ENCODE measurements around the gene FYCO1. TPM values are rescaled to one million over a fixed set of nuclear protein-coding genes. Genes with fewer than 3 reads are reported as not detected.

FYCO1 gene
- total and polyA plus RNA-seq, 8 donors = 19.0 to 42.7 (median 20.4) TPM

DNA sequence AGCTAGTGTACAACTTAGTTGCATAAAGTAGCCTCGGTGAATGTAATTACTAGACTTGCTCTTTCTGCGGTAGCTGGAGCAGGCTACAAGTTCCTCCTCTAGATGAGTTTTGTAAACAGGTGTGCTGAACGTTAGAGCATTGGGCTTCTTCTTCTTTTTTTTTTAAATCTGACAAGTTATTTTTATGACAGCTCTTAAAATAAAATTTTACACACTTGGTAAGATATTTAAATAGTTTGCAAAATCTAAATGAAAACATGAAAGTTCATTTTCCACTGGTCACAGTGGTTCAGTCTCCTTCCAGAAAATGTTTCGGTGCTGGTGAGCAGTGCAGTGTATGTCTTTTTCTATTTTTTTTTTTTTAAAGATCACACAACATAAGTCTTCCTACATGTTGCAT, 106.3 kb downstream of the FYCO1 start:
- H3K4me1 ChIP-seq = no peaks in the 10 kb centered on the region
- no peak for DNase-seq
- H3K9me3 ChIP-seq = no peaks in the 10 kb centered on the region
- H3K36me3 ChIP-seq = no peaks in the 10 kb centered on the region
- H3K27me3 ChIP-seq = no peaks in the 10 kb centered on the region
- intact Hi-C loops (cut with DNase I) = no loop called here
- no peak overlapping the region for H3K4me3 ChIP-seq
- TF ChIP-seq, protein P1, sequence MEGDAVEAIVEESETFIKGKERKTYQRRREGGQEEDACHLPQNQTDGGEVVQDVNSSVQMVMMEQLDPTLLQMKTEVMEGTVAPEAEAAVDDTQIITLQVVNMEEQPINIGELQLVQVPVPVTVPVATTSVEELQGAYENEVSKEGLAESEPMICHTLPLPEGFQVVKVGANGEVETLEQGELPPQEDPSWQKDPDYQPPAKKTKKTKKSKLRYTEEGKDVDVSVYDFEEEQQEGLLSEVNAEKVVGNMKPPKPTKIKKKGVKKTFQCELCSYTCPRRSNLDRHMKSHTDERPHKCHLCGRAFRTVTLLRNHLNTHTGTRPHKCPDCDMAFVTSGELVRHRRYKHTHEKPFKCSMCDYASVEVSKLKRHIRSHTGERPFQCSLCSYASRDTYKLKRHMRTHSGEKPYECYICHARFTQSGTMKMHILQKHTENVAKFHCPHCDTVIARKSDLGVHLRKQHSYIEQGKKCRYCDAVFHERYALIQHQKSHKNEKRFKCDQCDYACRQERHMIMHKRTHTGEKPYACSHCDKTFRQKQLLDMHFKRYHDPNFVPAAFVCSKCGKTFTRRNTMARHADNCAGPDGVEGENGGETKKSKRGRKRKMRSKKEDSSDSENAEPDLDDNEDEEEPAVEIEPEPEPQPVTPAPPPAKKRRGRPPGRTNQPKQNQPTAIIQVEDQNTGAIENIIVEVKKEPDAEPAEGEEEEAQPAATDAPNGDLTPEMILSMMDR (IDR thresholded peaks at IDR 0.05) = no peak
- H3K27ac ChIP-seq = no peak overlapping the region
- no peak for ATAC-seq

DNA sequence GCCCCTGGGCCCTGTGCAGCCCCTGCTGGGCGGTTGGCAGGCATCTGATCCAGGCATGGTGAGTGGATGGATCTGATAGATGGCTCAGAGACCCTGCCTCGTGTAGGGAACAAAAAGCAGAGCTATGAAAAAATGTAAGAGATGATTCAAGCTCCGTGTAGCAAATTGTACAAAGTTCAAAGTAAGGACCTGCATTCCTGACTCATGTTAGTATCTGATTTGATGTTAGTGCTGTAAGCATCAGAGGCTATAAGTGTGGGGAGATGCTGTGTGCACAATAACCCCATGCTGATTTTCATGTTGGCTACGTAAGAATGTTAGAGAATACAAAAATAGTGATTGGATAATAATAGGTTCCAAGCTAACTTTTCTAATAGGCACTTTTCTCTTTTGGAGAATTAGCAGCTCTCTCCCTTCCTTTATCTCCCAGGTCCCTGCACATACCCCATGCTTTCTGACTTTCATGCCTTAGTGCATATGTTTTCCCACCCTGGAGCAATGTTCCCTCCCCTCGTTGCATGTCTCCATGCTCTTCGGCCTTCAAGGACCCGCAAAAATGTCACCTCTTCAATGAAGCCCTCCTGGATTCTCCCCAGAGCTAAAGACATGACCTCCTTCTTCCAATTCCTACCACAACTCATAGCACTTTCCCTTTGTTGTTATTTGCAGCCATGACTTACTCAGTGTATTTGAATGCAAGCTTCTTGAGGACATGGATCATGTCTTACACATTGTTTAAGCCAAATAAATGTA, 107.7 kb downstream of the FYCO1 start:
- TF ChIP-seq, protein P1 (IDR thresholded peaks at IDR 0.05) = no peak
- no peak for ATAC-seq
- Histone ChIP-seq H3K9me3 (no peaks in the 10 kb centered on the region), H3K27me3 (no peaks in the 10 kb centered on the region), H3K4me3 (no peak overlapping the region), H3K4me1 (no peaks in the 10 kb centered on the region), H3K27ac (no peak overlapping the region), H3K36me3 (no peaks in the 10 kb centered on the region)
- DNase-seq = no peak
- intact Hi-C loops (cut with DNase I) = no loop called here

DNA sequence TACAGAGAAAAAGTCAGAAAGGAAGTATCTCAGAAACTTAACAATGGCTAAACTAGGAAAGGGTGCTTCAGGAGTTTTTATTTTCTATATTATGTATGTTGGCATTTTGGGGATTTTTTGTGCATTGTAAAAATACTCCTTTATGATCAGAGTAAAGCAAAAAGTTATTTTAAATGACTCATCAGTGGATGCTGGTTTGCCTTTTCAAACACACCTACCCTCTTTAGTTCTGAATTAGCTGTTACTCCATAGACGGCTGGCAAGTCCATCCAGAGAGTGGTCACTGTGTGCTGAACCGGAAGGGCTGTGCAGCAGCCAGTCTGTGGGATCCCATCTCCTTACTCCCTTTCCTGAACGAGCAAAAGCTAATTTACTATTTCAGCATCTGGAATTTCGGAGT, 108.3 kb downstream of the FYCO1 start:
- ATAC-seq (no peak), DNase-seq (no peak)
- Histone ChIP-seq H3K4me1 (no peaks in the 10 kb centered on the region), H3K27me3 (no peaks in the 10 kb centered on the region), H3K36me3 (no peaks in the 10 kb centered on the region), H3K27ac (no peak overlapping the region), H3K4me3 (no peak overlapping the region), H3K9me3 (no peaks in the 10 kb centered on the region)
- intact Hi-C loops (cut with DNase I) = no loop called here
- TF ChIP-seq, protein P1 (IDR thresholded peaks at IDR 0.05) = no peak

DNA sequence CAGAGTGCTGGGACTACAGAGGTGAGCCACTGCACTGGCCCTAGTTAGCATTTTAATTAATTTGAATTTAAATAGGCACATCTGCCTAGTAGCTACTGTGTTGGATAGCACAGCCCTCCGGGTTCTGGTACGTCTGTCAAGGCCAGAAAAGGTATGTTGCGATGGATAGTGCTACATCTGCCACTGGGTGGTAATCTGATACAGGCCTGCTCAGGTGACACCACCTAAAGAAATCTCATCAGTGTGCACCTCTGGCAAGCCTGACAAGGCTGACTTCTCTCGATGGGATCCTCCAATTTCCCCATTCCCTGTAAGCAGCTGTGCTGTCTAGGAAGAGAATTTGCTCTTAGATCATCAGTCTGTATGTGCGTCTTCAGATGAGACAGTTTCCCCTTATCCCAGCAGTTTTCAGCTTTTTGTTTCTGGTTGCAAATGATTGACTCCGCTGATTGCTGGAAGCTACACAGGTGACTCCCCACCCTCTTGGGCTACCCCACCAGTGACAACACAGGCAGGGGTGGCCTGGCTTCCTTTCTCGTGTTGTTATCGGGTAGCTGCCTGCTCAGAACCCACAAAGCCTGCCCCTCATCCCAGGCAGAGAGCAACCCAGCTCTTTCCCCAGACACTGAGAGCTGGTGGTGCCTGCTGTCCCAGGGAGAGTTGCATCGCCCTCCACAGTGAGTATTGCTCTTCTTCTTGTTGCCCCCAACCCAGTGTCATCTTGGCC, 109.5 kb downstream of the FYCO1 start, which contains the start of gene CCR9:
Gene CCR9, plus strand, starts transcription at position 565 of the 727 bp plus-strand sequence. CDS start 8,391 bp downstream, outside the sequence.
- H3K36me3 ChIP-seq = no peaks in the 10 kb centered on the region
- ATAC-seq (no peak), DNase-seq (no peak)
- H3K9me3 ChIP-seq = no peaks in the 10 kb centered on the region
- intact Hi-C loops (cut with DNase I) = no loop called here
- no peak within 1 kb of the TSS for H3K27ac ChIP-seq
- no peaks in the 10 kb centered on the region for H3K27me3 ChIP-seq
- TF ChIP-seq, protein P1 (IDR thresholded peaks at IDR 0.05) = no peak
- no peak within 1 kb of the TSS for H3K4me3 ChIP-seq
- no peaks in the 10 kb centered on the region for H3K4me1 ChIP-seq

Data from left lung (tissue), 10 donors.